Spleen (tissue), 11 donors: ENCODE results near the gene DYTN. TPM values are rescaled to one million over a fixed set of nuclear protein-coding genes. Genes with fewer than 3 reads are reported as not detected.
A peak's percentile ranks its signal among the peaks of the same experiment; 100 is the strongest.

Source experiments
- DNase-seq: peaks from one replicate; pipeline ENCODE4 v3.0.0-alpha.2; 2020
- H3K27ac ChIP-seq, 8 donors: fragments of 200-600 bp; sonication (generic) in 7 of 8; 1 replicate in 4 of 8; 2 replicates in 4 of 8; pipeline versions ENCODE4 v1.5.0 to v1.8.0; 2016 to 2021; ENCODE audit warnings: inconsistent platforms in 4 of 8, mild to moderate bottlenecking in 4 of 8, moderate library complexity in 1 of 8
- H3K27me3 ChIP-seq, 7 donors: fragments of 200-600 bp; sonication (generic) in 6 of 7; replicated peaks in 1 of 7; 1 replicate in 4 of 7; 2 replicates in 3 of 7; pipeline versions ENCODE4 v1.5.0 to v1.8.0; 2016 to 2021; ENCODE audit warnings: inconsistent platforms in 3 of 7, mild to moderate bottlenecking in 1 of 7
- H3K36me3 ChIP-seq, 6 donors: fragments of 200-600 bp; sonication (generic) in 5 of 6; 1 replicate in 4 of 6; 2 replicates in 2 of 6; pipeline versions ENCODE4 v1.5.0 to v1.8.0; 2016 to 2021; ENCODE audit warnings: inconsistent platforms in 2 of 6
- H3K4me1 ChIP-seq, 6 donors: fragments of 200-600 bp; sonication (generic) in 5 of 6; 1 replicate in 3 of 6; 2 replicates in 3 of 6; pipeline versions ENCODE4 v1.5.0 to v1.8.0; 2016 to 2021; ENCODE audit warnings: inconsistent platforms in 3 of 6
- H3K4me3 ChIP-seq, 8 donors: fragments of 200-600 bp; sonication (generic) in 7 of 8; 1 replicate in 4 of 8; 2 replicates in 4 of 8; pipeline versions ENCODE4 v1.5.0 to v1.8.0; 2016 to 2021; ENCODE audit warnings: inconsistent platforms in 4 of 8, mild to moderate bottlenecking in 4 of 8, moderate library complexity in 2 of 8
- H3K9me3 ChIP-seq, 8 donors: fragments of 200-600 bp; sonication (generic) in 7 of 8; 1 replicate in 4 of 8; 2 replicates in 4 of 8; pipeline versions ENCODE4 v1.5.0 to v1.8.0; 2016 to 2021; ENCODE audit warnings: inconsistent platforms in 4 of 8
- CTCF ChIP-seq, 11 experiments: fragments of 200-600 bp in 7 of 11; fragments of 450-650 bp in 4 of 11; sonication (generic) in 4 of 11; IDR thresholded peaks in 8 of 11; conservative IDR thresholded peaks in 3 of 11; 1 replicate in 7 of 11; 2 replicates in 4 of 11; pipeline versions ENCODE4 v1.4.0 to v1.8.0; 2016 to 2021; ENCODE audit warnings: antibody characterized with exemption in 11 of 11, inconsistent platforms in 4 of 11, mild to moderate bottlenecking in 1 of 11
- POLR2A ChIP-seq, 3 donors: fragments of 450-650 bp; IDR thresholded peaks; one replicate each; pipeline ENCODE4 v1.5.1; 2017; ENCODE audit warnings: antibody characterized with exemption in 3 of 3, mild to moderate bottlenecking in 1 of 3
- POLR2AphosphoS5 ChIP-seq, 3 donors: sonication (generic); formaldehyde crosslinking; IDR thresholded peaks; one replicate each; pipeline ENCODE4 v1.5.1; 2017; ENCODE audit warnings: antibody characterized with exemption in 3 of 3
- whole genome bisulfite sequencing, 5 donors: extraction: QIAGEN DNeasy Blood & Tissue Kit in 3 of 5; methylation state at CpG; one replicate each; pipeline versions ENCODE4 v1.1.5 to v1.1.7; 2013 to 2018; 5-methylcytosine and 5-hydroxymethylcytosine counted together
- intact Hi-C: fragments of 100-400 bp; cut with DNase I; formaldehyde crosslinking; loops from one replicate; pipeline ENCODE4 v1.15.0; 2023; ENCODE audit warnings: low total_unique reads
- polyA plus RNA-seq, 3 donors: library from polyadenylated mRNA; stranded (reverse); fragments of 200-250 nt; gene quantifications; one replicate each; pipeline ENCODE4 v1.2.1, GENCODE V29; 2013
- total RNA-seq, 7 donors: library from RNA; depleted of rRNA in 3 of 7; stranded (reverse); fragments of >200 nt in 3 of 7; fragmentation: NEBNext Ultra II Directional in 4 of 7; extraction: Animal tissue kit (Norgen Biotek cat#: 25700) in 4 of 7; gene quantifications; one replicate each; pipeline versions ENCODE4 v1.1.0 to v1.2.1, GENCODE V29; 2016 to 2021
- donor health status: healthy with polysubstance abuse.
- donor health status: DM: no; HTN: no; CAD: no; lungs with moderate emphysema.
- donor health status: DM: no; HTN: no; CAD: no.
- donor health status: Bipolar disorder and iron deficiency.
- donor health status: healthy.
- donor health status: DM: no; HTN: no; CAD: no.
- donor health status: DM: yes; HTN: yes; CAD: no.

Gene DYTN
- total and polyA plus RNA-seq, 10 donors = 0.29 TPM; not detected in 9

GRCh38 chr2:206700156-206700555 is 18.0 kb downstream of the DYTN start:
- intact Hi-C loops = no loop called here
- H3K9me3 ChIP-seq = no peaks in the 10 kb centered on the region
- no peak for DNase-seq
- no peak for TF ChIP-seq POLR2AphosphoS5 (IDR thresholded peaks at IDR 0.05)
- no peak for TF ChIP-seq POLR2A (IDR thresholded peaks at IDR 0.05)
- no peak for TF ChIP-seq CTCF (IDR thresholded peaks at IDR 0.05 in 8 of 11, conservative IDR thresholded peaks at IDR 0.05 in 3 of 11)
- H3K36me3 ChIP-seq = no peaks in the 10 kb centered on the region
- H3K27me3 ChIP-seq = peaks cover 0 to 38% (median 0%) of the 10 kb centered on the region in 7 donors
- H3K4me1 ChIP-seq = peaks cover 0 to 6% (median 0%) of the 10 kb centered on the region in 6 donors
- no peak overlapping the region for H3K4me3 ChIP-seq
- 11 to 24% (median 16%) methylated on average over 8 of the region's 8 CpGs for WGBS, 5 donors
- peak overlapping the region in 2 of 8 donors; percentile 35 to 49 for H3K27ac ChIP-seq

- no peak overlapping the region for H3K4me3 ChIP-seq
- H3K4me1 ChIP-seq = peaks cover 0 to 6% (median 0%) of the 10 kb centered on the region in 6 donors
- no peak for DNase-seq
- H3K36me3 ChIP-seq = no peaks in the 10 kb centered on the region
- intact Hi-C loops = loop anchor here (10.0 kb wide), 2 partner anchors 86 to 276 kb away; no protein-coding TSS in a partner anchor
- no peak for TF ChIP-seq POLR2AphosphoS5 (IDR thresholded peaks at IDR 0.05)
- no peak for TF ChIP-seq POLR2A (IDR thresholded peaks at IDR 0.05)
- no peak for TF ChIP-seq CTCF (IDR thresholded peaks at IDR 0.05 in 8 of 11, conservative IDR thresholded peaks at IDR 0.05 in 3 of 11)
- peaks cover 0 to 38% (median 0%) of the 10 kb centered on the region in 7 donors for H3K27me3 ChIP-seq
- H3K9me3 ChIP-seq = no peaks in the 10 kb centered on the region
- H3K27ac ChIP-seq = no peak overlapping the region
- 71 to 97% (median 81%) methylated on average over 3 of the region's 3 CpGs for WGBS, 5 donors
Measured at GRCh38 chr2:206698811-206699210, 19.4 kb downstream of the DYTN start.

- H3K27ac ChIP-seq = no peak overlapping the region
- H3K36me3 ChIP-seq = no peaks in the 10 kb centered on the region
- H3K9me3 ChIP-seq = no peaks in the 10 kb centered on the region
- H3K4me1 ChIP-seq = peaks cover 0 to 6% (median 0%) of the 10 kb centered on the region in 6 donors
- peaks cover 0 to 34% (median 0%) of the 10 kb centered on the region in 7 donors for H3K27me3 ChIP-seq
- intact Hi-C loops = loop anchor here (10.0 kb wide), 2 partner anchors 88 to 278 kb away; no protein-coding TSS in a partner anchor
- DNase-seq = no peak
- no peak overlapping the region for H3K4me3 ChIP-seq
- TF ChIP-seq POLR2A (IDR thresholded peaks at IDR 0.05) = no peak
- TF ChIP-seq POLR2AphosphoS5 (IDR thresholded peaks at IDR 0.05) = no peak
- TF ChIP-seq CTCF (IDR thresholded peaks at IDR 0.05 in 8 of 11, conservative IDR thresholded peaks at IDR 0.05 in 3 of 11) = no peak
Measured at GRCh38 chr2:206696910-206697309, 21.3 kb downstream of the DYTN start.

- Histone ChIP-seq H3K4me3 (no peak overlapping the region), H3K9me3 (no peaks in the 10 kb centered on the region), H3K36me3 (no peaks in the 10 kb centered on the region), H3K4me1 (no peaks in the 10 kb centered on the region), H3K27ac (no peak overlapping the region), H3K27me3 (peaks cover 0 to 2% (median 0%) of the 10 kb centered on the region in 7 donors)
- DNase-seq = no peak
- intact Hi-C loops = loop anchor here (5.0 to 10.0 kb wide), 3 partner anchors 91 to 779 kb away; no protein-coding TSS in a partner anchor
- peak in 10 of 11 experiments; percentile 40 to 67 (median 61) for TF ChIP-seq CTCF (IDR thresholded peaks at IDR 0.05 in 8 of 11, conservative IDR thresholded peaks at IDR 0.05 in 3 of 11)
- TF ChIP-seq POLR2A (IDR thresholded peaks at IDR 0.05) = no peak
- TF ChIP-seq POLR2AphosphoS5 (IDR thresholded peaks at IDR 0.05) = no peak
- 37 to 50% (median 47%) methylated on average over 5 of the region's 5 CpGs for WGBS, 5 donors
Measured at GRCh38 chr2:206693399-206694137, 24.6 kb downstream of the DYTN start.
